GM18519 (cell line): Measurements from ENCODE around the gene INTS11.

ENCODE experiments used
- ATAC-seq: cut with Tn5 transposase; IDR thresholded peaks from one replicate; pipeline ENCODE4 v1.9.1; 2021; ENCODE audit warnings: mild to moderate bottlenecking, moderate library complexity; ENCODE audit not compliant: unreplicated experiment, low FRiP score

The INTS11 gene

DNA sequence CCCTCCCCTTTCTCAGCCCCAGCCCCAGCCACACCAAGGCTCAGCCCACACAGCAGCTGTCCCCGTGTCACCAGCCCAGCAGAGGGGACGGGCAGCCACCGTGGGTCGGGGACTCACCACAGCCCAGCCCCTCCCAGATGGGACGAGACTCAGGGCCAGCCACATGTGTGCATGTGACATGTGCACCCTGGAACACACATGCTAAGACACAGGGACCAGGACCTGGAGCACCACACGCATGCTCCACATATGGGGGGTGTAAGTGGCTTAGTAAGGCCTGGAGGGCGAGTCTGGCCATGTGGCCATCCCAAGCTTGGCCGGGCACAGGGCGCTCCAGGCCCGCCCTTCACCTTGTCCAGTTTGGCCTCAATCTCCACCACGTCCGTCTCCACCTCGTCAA is 20.7 kb downstream of the INTS11 start:
- no peak for ATAC-seq

DNA sequence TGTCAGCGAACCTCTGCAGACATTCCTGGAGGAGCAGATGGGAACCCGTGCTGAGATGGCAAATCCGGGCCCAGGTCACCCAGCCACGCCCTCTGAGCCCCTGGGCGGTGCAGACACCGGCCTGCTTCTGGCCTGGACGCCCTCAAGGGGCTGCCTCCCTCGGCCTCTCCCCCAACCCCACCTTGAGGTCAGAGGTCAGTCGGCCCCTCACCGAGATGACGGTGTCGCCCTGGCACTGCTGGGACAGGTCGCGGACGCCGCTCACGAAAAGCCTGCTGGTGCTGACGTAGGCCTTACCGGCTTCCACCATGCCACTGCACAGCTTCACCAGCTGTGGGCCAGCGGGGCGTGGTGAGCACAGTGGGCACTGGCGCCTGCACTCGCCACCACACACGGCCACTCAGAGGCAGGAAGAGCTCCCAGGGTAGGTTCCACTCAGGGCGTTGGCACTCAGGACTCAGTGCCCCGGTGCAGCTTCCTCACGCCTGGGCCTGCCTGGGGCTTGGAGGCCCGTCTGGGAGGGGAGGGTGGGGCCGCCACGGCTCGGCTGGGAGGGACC is 21.4 kb downstream of the INTS11 start:
- no peak for ATAC-seq

DNA sequence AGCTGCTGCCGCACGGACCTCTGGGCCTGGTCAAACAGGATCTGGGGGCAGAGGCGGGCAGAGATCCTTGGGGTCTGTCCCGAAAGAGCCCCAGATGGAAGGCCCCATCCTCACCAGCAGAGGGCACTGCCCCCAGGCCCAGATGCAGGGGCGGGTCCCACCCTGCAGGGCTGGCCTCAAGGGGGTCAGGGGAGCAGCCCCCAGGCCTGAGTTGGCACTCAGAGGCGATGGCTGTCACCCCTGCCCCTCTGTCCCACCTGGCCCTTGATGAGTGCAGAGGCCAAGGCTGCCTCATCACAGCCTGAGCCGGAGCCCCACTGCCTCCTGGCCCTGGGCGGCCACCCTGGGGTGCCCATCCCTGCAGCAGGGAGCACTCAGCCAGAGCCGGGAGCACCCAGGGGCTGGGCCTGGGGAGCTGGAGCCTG is 22.4 kb downstream of the INTS11 start:
- no peak for ATAC-seq

DNA sequence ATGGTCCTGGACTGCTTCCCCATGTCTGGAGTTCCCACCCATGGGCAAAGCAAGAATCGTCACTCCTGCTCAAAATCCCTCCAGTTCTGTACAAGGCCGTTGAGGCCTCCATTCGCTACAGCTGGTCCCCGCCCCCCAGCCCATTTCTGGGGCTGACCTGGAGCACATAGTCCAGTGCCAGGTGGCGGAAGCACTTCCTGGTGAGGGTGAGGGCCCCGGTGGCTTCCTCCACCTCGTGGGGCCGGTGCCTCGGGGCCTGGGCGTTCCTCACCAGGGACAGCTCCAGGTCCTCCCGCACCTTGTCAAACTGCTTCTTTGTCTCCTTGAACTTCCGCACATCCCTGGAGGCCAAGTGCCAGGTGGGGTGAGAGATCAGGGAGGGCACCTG is 24.1 kb downstream of the INTS11 start:
- ATAC-seq: no peak

DNA sequence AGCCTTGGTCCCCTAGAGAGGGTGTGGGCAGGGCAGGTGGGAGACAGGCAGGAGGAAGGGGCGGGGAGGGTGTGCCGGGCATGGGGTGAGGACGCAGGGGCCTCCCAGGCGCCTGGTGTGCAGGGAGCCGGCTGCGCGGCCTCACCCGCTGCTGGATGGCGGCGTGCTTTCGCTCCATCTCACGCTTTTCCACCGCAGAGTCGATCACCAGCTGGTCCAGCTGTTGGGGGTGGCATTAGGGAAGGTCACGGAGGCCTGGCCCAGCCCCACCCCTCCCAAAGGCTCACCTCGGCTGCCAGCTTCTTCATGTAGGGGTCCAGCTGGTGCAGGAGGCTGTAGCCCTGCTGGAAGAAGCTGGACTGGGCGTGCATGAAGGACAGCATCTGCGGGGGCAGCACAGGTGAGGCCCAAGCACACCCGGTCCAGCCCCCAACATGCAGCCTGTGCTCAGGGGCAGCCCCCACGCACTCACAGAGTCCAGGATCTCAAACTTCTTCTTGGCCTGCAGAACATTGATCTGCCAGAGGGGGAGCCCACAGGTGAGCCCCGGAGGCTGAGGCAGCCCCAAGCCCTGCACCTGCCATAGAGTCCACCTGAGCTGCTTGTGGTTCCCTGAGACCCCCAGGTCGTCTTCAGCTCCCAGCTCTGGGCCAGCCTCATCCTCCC is 24.6 kb downstream of the INTS11 start:
- ATAC-seq: no peak

DNA sequence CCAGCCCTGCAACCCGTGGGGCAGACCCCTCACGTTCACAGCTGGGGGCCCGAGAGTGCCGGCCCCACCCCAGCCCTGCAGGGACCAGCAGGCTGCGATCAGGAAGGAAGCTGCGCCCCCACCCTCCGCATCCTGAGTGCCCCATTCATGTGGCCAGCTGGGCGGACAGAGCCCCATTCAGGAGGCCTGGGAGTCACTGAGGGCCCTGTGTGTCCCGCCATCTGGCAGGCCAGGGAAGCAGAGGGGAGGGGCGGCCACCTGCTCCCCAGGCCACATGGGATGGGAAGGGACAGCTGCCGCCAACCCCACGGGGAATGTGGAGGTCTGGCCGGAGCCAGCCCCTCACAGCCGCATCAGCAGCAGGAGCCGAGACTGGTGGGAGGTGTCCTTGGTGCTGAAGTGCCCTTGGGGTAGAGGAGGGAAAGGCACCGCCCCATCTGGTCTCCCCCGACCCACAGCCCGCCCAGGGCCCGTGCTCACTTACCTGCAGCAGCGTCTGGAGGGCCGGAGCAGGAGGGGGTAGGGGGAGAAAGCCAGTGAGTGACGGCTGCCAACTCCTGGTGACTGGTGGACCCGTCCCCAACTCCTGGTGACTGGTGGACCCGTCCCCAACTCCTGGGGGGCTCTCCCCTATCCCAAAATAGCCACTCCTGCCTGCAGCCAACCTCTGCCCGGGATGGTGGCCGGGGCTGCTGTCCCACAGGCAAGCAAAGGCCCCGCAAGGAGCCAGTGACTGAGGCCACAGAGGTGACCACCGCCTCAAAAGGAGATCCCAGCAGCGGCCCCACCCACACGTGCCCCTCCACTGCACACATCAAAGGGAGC is 25.4 kb downstream of the INTS11 start:
- no peak for ATAC-seq

DNA sequence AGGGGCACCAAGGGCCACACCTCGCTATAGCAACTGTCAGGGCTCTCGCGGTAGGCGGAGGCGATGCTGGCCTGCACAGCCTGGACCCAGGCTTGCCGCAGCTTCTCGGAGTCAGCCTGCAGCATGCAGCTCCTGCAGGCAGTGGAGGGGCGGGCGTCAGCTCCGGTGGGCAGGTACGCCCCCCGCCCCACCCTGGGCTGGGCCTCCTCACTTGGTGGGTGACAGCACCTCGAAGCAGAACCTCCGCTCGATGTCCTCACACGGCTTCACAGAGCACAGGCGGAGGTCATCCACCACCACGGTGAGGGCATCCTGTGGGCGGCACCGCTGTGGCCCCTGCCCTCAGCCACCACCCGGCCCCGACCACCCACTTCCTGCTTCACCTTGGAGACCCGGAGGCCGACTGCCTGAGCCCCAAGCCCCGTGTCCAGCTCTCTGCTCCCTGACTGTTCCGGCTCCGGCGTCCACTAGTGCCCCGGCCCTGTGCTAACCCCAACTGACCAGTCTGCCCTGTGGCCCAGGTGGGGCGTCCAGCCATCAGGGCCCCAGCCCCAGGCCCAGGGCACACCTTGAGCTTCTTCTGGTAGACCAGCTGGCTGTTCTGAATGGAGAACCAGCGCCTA is 26.5 kb downstream of the INTS11 start:
- ATAC-seq: no peak

DNA sequence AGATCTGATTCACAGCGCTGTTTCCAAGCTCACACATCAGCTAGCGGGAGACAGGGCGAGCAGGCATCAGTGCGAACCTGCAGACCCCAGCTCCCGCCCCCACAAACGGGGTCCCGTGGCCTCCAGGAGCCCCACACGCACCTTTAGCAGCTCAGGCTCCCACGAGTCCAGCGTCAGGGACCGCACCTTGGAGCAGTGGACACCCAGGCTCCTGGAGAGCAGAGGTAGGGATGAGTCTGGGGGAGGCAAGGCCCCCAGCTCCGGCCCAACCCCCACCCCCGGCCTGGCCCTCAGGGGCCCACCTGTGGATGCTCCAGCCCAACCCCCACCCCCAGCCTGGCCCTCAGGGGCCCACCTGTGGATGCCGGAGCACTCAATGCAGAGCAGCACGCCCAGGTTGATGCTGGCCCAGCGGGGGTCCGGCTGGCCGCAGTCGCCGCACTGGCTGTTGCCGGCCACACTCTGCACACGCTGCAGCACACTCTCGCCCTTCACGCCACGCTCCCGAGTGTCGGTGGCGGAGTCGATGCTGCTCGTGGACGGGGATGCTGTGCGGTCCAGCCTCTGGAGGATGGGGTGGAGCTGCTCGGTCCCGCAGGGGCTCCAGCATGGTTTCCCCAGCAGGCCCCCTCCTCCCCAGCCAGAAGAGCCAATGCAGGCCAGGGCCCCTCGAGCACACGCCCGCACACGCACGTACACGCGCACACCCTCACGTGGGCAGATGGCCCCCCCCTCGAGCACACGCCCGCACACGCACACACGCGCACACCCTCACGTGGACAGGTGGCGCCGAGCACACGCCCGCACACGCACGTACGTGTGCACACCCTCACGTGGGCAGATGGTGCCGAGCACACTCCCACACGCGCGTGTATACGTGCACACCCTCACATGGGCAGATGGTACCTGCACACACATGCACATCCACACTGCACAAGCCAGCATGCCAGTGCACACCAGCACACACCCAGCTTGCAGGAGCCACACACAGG is 28.1 kb downstream of the INTS11 start:
- ATAC-seq: no peak

DNA sequence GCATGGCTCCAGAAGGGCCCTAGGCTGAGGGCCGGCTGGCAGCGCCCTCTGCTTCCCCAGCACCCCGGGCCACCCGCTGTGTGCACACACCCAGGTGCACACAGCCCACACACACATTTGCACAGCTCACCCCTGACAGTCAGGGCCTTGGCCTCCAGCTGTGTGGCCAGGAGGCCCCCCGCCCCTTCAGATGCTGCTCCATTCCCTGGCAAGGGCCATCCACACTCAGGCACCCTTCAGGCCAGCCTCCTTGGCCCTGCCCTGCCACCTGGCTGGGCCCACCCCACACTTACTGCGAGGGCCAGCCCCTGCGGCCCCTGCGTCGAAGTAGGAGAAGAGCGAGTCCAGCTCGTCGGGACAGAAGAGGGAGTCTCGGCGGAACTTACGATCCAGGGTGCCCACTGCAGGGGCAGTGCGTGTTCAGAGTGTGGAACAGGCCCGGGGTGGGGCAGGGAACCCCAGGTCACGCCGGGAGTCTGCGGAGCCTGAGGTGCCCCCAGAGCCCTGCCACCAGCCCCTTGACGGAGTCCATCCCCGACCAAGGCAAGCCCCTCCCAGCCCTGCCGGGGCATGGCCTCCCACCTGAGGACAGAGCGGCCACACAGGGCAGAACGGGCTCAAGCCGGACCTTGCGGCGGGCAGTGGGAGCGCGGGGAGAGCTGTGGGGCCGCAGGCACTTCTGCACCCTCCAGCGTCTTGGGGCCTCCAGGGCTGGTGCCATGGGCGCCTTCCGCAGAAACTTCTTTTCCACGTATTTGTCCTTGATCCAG is 29.1 kb downstream of the INTS11 start:
- ATAC-seq: no peak

DNA sequence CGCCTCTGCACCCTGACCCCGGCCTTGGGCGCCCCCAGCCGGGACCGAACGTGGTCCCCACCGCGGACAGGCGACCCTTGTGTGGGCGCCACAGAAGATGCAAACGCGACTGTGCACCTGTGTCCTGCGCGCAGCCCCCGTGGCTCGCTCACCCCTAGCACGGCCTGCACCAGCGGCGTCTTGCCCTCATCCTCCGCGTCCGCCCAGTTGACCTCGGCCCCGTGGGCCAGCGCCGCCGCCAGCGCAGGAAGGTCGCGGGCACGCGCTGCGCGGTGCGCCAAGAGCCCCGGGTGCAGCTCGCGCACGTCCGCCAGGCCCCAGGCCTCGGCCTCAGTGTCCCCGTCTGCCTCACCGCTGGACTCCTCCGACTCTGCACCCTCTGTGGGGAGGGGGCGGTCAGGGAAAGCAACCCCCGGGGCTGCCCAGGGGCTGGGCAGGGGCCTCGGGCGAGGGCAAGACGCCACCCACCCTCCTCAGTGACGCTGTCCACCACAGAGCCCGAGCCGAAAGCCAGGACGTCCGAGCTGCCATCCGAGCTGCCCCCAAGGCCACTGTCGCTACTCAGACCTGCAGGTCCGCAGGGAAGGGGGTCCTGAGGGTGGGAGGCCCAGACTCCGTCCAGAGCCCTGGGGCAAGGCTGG is 30.1 kb downstream of the INTS11 start:
- ATAC-seq: no peak

DNA sequence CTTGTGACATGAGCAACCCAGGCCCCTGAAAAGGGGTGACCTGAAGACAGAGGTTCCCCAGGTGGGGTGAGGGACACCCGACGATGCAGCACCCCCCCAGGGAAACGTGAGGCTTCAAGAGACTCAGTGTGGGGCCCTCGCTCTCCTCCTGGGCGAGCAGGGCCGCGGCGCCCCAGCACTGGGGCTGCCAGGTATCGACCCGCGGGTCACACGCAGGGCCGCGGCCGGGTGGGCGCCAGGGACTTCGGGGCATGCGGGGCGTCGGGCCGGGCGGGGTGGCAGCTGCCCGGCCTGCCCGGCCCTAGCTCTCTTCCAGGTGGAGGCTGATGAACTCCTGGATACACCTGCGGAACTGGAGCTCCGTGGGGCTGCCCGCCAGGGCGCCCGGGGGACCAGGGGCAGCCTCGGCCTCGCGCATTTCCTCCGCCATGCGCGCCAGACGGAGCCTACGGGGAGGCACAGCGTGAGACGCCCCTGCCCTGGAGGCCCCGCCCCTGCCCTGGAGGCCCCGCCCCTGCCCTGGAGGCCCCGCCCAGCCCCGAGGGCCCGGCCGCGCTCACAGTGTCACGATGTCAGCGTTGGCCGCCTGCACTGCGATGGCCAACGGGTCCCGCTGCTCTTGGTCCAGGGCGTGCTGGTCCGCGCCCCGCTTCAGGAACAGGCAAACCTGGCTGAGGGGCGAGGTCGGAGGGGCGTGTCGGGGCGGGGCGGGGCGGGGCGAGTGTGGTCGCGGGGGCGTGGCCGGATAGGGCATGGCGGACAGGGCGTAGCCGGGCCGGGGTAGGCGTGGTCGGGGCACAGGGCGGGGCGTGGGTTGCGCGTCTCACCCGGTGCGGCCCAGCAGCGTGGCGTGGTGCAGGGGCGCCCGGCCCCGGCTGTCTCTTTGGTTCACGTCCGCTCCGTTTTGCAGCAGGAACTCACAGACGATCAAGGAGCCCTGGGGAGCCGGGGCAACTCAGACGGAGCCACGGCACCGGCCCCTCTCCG is 30.9 kb downstream of the INTS11 start:
- ATAC-seq: no peak

DNA sequence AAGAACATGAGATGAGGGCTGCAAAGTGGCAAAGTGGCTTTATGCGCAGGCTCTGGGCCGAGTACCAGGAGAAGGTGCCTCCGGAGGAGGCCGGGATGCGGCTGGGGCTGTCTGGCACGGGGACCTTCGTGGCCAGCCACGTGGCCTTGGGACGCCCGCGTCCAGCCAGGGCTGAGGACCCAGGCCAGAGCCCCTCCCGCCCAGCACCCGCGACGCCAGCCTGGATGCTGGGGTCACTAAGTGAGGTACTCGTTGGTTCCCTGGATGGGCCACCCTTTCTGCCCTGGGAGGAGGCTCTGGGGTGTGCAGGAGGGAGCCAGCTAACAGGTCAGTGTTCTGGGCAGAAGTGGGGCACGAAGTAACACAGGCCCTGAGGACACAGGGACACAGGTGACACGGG is 31.6 kb downstream of the INTS11 start:
- no peak for ATAC-seq

DNA sequence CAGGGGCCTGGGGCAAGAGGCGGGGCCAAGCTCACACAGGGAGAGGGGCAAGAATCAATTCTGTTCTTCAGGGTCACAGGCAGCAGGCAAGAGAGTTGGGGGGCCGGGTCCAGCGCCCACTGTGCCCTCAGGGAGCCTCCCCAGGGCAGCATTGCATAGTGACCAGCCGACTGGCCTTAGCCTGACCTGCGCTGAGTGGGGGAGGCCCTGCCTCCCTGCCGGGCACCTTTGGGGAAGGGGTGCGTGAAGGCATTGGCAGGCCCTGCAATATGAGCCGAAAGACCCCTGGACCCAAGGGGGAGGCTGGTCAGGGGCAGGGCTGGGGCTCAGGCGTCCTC is 32.0 kb downstream of the INTS11 start:
- ATAC-seq: no peak

DNA sequence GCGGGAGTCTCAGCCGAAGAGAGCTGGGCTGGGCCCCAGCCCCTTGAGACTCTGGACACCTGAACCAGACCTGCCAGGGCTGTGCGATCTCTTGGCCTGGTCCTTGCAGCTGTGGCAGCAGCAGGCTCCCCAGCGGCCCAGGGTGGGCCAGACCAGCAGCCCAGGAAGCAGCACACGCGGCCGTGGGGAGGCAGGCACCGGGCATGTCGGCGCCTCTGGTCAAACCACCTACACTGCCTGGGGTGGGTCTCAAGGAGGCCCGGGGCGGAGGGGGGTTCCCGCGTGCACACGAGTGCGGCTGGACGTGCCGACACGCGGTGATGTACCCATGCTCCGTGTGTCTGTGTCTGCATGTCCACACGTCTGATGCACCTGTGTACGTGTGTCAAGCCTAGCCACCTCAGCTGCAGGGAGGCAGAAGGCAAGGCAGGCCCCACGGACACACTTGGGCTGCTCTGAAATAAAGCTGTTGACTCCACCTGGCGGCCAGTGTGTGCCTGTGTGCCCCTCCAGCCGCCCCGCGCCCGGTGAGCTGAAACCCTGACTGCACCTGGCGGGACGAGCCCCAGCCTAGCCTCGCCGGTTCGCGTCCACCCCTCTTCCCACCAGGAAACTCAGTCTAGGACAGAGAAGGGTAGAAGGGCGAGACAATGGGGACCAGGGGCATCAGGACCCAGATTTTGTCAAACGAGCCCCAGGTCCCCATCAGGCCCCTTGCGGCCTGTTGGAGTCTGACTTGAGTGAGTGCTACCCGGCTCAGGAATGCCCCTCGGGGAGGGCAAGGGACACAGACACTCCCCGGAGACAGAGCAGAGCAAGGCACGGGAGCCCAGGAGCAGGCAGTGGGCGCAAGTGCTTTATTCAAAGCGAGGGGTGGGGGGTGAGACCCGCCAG is 32.7 kb downstream of the INTS11 start:
- ATAC-seq: no peak

DNA sequence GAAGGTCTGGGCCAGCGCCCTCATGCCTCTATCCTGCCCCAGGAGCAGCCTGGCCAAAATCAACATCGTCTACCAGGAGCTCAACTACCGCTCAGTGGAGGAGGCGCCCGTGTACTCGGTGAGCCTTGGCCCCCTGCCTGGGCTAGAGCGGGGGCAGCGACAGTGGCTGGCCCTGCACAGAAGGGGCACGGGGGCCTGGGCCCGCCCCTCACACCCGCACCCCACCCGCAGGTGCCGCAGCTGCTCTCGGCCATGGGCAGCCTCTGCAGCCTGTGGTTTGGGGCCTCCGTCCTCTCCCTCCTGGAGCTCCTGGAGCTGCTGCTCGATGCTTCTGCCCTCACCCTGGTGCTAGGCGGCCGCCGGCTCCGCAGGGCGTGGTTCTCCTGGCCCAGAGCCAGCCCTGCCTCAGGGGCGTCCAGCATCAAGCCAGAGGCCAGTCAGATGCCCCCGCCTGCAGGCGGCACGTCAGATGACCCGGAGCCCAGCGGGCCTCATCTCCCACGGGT is 33.4 kb downstream of the INTS11 start:
- no peak for ATAC-seq

DNA sequence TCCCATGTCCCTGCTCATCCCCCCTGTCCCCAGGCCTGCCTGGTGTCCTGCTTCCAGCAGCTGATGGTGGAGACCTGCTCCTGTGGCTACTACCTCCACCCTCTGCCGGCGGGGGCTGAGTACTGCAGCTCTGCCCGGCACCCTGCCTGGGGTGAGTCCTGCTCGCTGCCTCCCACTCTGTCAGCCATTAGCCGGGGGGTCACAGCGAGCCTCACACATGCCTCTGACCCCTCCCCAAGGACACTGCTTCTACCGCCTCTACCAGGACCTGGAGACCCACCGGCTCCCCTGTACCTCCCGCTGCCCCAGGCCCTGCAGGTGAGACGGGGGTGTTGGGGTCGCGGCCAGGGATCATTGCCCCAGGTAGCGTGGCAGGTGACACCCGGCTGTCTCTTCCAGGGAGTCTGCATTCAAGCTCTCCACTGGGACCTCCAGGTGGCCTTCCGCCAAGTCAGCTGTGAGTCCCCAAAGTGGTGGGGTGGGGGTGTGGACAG is 34.2 kb downstream of the INTS11 start:
- ATAC-seq: no peak
